Mononuclear cell (primary cell): ENCODE results near the gene LRRN2. TPM values are rescaled to one million over a fixed set of nuclear protein-coding genes. Genes with fewer than 3 reads are reported as not detected.
"Not testable (repeated sequence)": the region's sequence is repeated elsewhere in the genome, so short reads cannot be mapped to it uniquely, and the experiment has no call there.

Source experiments
- H3K27me3 ChIP-seq: 2 replicates; pipeline ENCODE4 v1.6.0; 2011; ENCODE audit warnings: low read length, control low read depth; ENCODE audit not compliant: insufficient read depth
- H3K4me1 ChIP-seq: 2 replicates; pipeline ENCODE4 v1.5.1; 2011; ENCODE audit warnings: mild to moderate bottlenecking, low read length, control low read depth; ENCODE audit not compliant: insufficient read depth
- H3K4me3 ChIP-seq: 2 replicates; pipeline ENCODE4 v1.5.1; 2011; ENCODE audit warnings: mild to moderate bottlenecking, low read length, moderate library complexity
- H3K9me3 ChIP-seq: 2 replicates; pipeline ENCODE4 v1.5.1; 2011; ENCODE audit warnings: low read depth, mild to moderate bottlenecking, control low read depth, low read length
- total RNA-seq: library from RNA; depleted of rRNA; stranded (reverse); fragments of >200 nt; gene quantifications from one replicate; pipeline ENCODE4 v1.2.3, GENCODE V29; 2012

LRRN2 gene
- total RNA-seq: not detected

- Histone ChIP-seq H3K4me1 (peaks cover 8% of the 10 kb centered on the region), H3K4me3 (no peak within 1 kb of the TSS), H3K9me3 (no peaks in the 10 kb centered on the region), H3K27me3 (peaks cover 31% of the 10 kb centered on the region)
Measured at GRCh38 chr1:204685236-204686006, at the start of gene LRRN2. Gene LRRN2 (minus strand): TSS chr1:204685738. CDS start chr1:204619992, 65,746 bp downstream.

- Histone ChIP-seq H3K9me3 (no peaks in the 10 kb centered on the region), H3K4me3 (no peak overlapping the region), H3K27me3 (peaks cover 17% of the 10 kb centered on the region)
Measured at GRCh38 chr1:204735042-204735441, 49.5 kb upstream of the LRRN2 start.

GRCh38 chr1:204733869-204734596, 48.5 kb upstream of the LRRN2 start:
- Histone ChIP-seq H3K4me3 (no peak overlapping the region), H3K9me3 (no peaks in the 10 kb centered on the region), H3K4me1 (no peaks in the 10 kb centered on the region), H3K27me3 (peaks cover 8% of the 10 kb centered on the region)

More at GRCh38 chr1:204735042-204735441, 49.5 kb upstream of the LRRN2 start:
- no peaks in the 10 kb centered on the region for H3K4me1 ChIP-seq

GRCh38 chr1:204733289-204733688, 47.8 kb upstream of the LRRN2 start:
- no peak overlapping the region for H3K4me3 ChIP-seq
- peaks cover 5% of the 10 kb centered on the region for H3K27me3 ChIP-seq
- H3K4me1 ChIP-seq: no peaks in the 10 kb centered on the region
- H3K9me3 ChIP-seq: no peaks in the 10 kb centered on the region

- Histone ChIP-seq H3K9me3 (no peaks in the 10 kb centered on the region), H3K27me3 (no peaks in the 10 kb centered on the region), H3K4me1 (no peaks in the 10 kb centered on the region), H3K4me3 (no peak overlapping the region)
Measured at GRCh38 chr1:204731985-204732575, 46.5 kb upstream of the LRRN2 start.

GRCh38 chr1:204731509-204731908, 46.0 kb upstream of the LRRN2 start:
- Histone ChIP-seq H3K9me3 (no peaks in the 10 kb centered on the region), H3K4me1 (no peaks in the 10 kb centered on the region), H3K27me3 (no peaks in the 10 kb centered on the region), H3K4me3 (no peak overlapping the region)

GRCh38 chr1:204730826-204731459, 45.4 kb upstream of the LRRN2 start:
- Histone ChIP-seq H3K9me3 (no peaks in the 10 kb centered on the region), H3K27me3 (no peaks in the 10 kb centered on the region), H3K4me1 (no peaks in the 10 kb centered on the region), H3K4me3 (no peak overlapping the region)

GRCh38 chr1:204729516-204729915, 44.0 kb upstream of the LRRN2 start:
- Histone ChIP-seq H3K9me3 (no peaks in the 10 kb centered on the region), H3K4me1 (no peaks in the 10 kb centered on the region), H3K27me3 (no peaks in the 10 kb centered on the region), H3K4me3 (no peak overlapping the region)

- Histone ChIP-seq H3K9me3 (no peaks in the 10 kb centered on the region), H3K4me1 (no peaks in the 10 kb centered on the region), H3K27me3 (no peaks in the 10 kb centered on the region), H3K4me3 (no peak overlapping the region)
Measured at GRCh38 chr1:204728456-204728855, 42.9 kb upstream of the LRRN2 start.

- Histone ChIP-seq H3K27me3 (no peaks in the 10 kb centered on the region), H3K4me3 (no peak overlapping the region), H3K9me3 (no peaks in the 10 kb centered on the region), H3K4me1 (no peaks in the 10 kb centered on the region)
Measured at GRCh38 chr1:204728045-204728444, 42.5 kb upstream of the LRRN2 start.

GRCh38 chr1:204727438-204727837, 41.9 kb upstream of the LRRN2 start:
- H3K9me3 ChIP-seq, H3K4me1 ChIP-seq, H3K4me3 ChIP-seq, H3K27me3 ChIP-seq: not testable (repeated sequence)

- Histone ChIP-seq H3K27me3 (no peaks in the 10 kb centered on the region), H3K4me1 (no peaks in the 10 kb centered on the region), H3K4me3 (no peak overlapping the region), H3K9me3 (no peaks in the 10 kb centered on the region)
Measured at GRCh38 chr1:204726478-204726877, 40.9 kb upstream of the LRRN2 start.

- no peak overlapping the region for H3K4me3 ChIP-seq
- no peaks in the 10 kb centered on the region for H3K27me3 ChIP-seq
- no peaks in the 10 kb centered on the region for H3K9me3 ChIP-seq
- H3K4me1 ChIP-seq: no peaks in the 10 kb centered on the region
Measured at GRCh38 chr1:204725821-204726448, 40.4 kb upstream of the LRRN2 start.

- H3K4me3 ChIP-seq: no peak overlapping the region
- H3K27me3 ChIP-seq: no peaks in the 10 kb centered on the region
- H3K4me1 ChIP-seq: no peaks in the 10 kb centered on the region
Measured at GRCh38 chr1:204723131-204723787, 37.7 kb upstream of the LRRN2 start.

More at GRCh38 chr1:204723131-204723787, 37.7 kb upstream of the LRRN2 start:
- no peaks in the 10 kb centered on the region for H3K9me3 ChIP-seq
